Stimulated activated CD4-positive, alpha-beta T cell treated with anti-CD3 and anti-CD28 coated beads, TNF-alpha, amount 100 ng/mL, for 48 hours (primary cell): ENCODE measurements around the gene CLCNKA.

Experiments
- DNase-seq, 3 donors: peaks; one replicate each; pipeline ENCODE4 v3.0.0-alpha.2; 2020; ENCODE audit warnings: low read depth in 3 of 3

The CLCNKA gene

DNA sequence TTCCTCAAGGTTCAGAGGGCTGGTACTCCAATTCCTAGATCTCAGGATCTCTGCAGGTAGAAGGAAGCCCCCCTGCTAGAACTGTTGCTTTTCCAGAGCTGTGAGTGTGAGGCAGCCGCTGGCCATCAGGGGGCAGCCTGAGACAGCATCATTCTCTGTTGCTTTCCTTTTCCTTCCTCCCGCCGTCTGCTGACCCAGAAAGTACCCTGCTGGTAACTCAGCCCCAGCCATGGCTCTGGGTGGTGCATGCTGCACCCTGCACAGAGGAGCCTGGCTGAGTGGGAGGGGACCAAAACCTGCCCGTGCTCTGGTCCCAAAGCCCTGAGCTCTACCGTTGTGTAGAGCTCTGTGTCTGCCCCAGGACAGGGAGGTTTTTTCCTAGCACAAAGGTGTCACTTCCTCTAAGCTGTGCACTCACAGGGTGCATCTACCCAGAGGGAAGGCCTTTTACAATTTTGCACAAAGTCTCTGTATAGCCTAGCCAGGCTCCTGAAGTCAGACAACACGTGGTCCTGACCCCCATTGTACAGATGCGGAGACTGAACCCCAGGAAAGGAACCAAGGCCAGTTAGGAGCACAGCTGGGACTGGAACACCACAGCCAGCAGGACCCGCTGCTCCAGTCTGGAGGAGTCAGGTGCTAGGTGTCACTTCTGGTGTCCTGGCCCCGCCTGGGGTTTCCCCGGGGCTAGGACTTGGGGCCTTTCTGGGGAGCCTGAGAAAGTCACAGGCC lies 57.3 kb downstream of the CLCNKA start:
- peak; percentile 35 to 65 (median 40) for DNase-seq

- no peak for DNase-seq
These were observed 58.8 kb downstream of the CLCNKA start for GRCh38 chr1:16080422-16081150.

DNA sequence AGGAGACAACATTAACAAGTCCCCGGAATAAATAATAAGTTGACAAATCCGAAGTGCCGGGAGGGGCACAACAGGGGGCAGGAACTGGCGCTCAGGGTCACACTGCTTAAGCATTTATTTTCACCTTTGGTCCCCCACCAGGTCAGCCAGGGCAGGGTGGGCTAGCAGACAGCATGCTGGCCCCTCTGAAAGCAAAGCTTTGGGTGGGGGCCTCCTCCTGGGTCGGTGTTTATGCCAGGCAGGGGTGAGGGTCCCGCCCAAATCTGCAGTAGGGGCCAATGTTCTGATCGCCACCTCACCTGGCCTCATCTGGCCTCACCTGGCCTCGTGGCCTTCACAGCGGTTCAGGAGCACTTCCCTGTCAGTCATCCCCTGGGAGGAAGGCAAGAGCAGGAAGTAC lies 59.8 kb downstream of the CLCNKA start:
- DNase-seq = no peak

- peak; percentile 41 to 55 (median 48) for DNase-seq
These were observed 60.6 kb downstream of the CLCNKA start for GRCh38 chr1:16082283-16083038.

DNA sequence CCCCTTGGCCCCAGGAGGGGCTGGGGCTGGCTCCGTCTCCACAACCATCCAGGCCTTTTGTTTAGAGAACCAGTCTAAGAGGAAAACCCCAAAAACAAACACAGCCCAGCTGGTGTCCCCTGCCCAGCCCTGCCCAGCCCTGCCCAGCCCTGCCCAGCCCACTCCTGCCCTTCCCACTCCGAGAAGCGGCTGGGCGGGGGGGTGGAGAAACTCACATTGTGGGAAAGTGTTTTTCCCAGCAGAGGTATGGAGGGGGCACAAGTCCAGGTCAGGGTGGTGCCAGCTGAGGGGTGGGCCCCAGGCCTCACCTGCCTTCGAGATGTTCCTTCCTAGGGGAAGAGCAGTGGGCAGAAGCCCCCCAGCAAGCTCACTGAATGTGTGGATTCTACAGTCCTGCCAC lies 61.6 kb downstream of the CLCNKA start:
- DNase-seq = no peak
